Measurements from ENCODE around the gene KIF15. TPM values are rescaled to one million over a fixed set of nuclear protein-coding genes. Genes with fewer than 3 reads are reported as not detected.

KIF15 gene
- total RNA-seq, 1 experiment from 2014 or later, result 23.7 TPM

DNA sequence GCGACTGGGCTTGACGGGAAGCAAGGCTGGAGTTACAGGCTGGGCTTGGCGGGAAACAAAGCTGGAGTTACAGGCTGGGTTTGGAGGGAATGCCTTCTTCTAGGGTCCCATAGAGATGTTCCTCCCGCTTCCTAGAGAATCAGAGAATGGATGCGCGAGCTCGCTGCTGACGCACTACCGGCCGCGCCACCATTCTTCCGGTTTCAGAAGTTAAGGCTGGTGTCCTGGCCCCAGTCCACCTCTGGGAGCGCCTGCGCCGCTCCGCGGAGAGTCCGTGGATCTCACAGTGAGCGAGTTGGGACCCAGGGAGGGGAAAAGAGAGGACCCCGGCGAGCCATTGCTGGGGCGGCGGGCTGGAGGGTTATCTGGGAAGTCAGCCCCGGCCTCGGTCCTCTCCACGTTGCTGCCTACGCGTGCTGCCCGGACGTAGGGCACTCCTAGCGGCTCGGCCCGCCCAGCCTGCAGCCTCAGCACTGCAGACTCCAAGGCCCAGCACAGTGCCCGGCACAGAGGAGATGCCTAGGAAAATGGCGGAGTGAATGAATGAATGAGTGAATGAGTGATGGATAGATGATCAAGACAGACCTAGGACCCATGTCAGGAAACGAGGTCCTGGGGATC, 49.0 kb upstream of the KIF15 start, which contains the start of gene ZNF502:
Gene ZNF502, plus strand, starts transcription at position 206 of the 621 bp plus-strand sequence. CDS start 7,602 bp downstream, outside the sequence.
- TF ChIP-seq TCF7 (CRISPR knock-in tag; IDR thresholded peaks at IDR 0.05; ENCODE audit: low read depth), result no peak
- peak; percentile 95 for TF ChIP-seq CREM (CRISPR knock-in tag; IDR thresholded peaks at IDR 0.05)
- no peak for TF ChIP-seq MXD4 (CRISPR knock-in tag; IDR thresholded peaks at IDR 0.05; ENCODE audit: borderline replicate concordance)
- TF ChIP-seq, protein P1, sequence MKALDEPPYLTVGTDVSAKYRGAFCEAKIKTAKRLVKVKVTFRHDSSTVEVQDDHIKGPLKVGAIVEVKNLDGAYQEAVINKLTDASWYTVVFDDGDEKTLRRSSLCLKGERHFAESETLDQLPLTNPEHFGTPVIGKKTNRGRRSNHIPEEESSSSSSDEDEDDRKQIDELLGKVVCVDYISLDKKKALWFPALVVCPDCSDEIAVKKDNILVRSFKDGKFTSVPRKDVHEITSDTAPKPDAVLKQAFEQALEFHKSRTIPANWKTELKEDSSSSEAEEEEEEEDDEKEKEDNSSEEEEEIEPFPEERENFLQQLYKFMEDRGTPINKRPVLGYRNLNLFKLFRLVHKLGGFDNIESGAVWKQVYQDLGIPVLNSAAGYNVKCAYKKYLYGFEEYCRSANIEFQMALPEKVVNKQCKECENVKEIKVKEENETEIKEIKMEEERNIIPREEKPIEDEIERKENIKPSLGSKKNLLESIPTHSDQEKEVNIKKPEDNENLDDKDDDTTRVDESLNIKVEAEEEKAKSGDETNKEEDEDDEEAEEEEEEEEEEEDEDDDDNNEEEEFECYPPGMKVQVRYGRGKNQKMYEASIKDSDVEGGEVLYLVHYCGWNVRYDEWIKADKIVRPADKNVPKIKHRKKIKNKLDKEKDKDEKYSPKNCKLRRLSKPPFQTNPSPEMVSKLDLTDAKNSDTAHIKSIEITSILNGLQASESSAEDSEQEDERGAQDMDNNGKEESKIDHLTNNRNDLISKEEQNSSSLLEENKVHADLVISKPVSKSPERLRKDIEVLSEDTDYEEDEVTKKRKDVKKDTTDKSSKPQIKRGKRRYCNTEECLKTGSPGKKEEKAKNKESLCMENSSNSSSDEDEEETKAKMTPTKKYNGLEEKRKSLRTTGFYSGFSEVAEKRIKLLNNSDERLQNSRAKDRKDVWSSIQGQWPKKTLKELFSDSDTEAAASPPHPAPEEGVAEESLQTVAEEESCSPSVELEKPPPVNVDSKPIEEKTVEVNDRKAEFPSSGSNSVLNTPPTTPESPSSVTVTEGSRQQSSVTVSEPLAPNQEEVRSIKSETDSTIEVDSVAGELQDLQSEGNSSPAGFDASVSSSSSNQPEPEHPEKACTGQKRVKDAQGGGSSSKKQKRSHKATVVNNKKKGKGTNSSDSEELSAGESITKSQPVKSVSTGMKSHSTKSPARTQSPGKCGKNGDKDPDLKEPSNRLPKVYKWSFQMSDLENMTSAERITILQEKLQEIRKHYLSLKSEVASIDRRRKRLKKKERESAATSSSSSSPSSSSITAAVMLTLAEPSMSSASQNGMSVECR (CRISPR knock-in tag; IDR thresholded peaks at IDR 0.05; ENCODE audit: borderline replicate concordance), result 0 out of 2 replicates have a peak, but pooled peaks have one; percentile 38
- TF ChIP-seq ZNF232 (CRISPR knock-in tag; IDR thresholded peaks at IDR 0.05), result no peak
- TF ChIP-seq, protein P2, sequence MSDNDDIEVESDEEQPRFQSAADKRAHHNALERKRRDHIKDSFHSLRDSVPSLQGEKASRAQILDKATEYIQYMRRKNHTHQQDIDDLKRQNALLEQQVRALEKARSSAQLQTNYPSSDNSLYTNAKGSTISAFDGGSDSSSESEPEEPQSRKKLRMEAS (CRISPR knock-in tag; IDR thresholded peaks at IDR 0.05), result peak; percentile 76
- TF ChIP-seq, protein P3, sequence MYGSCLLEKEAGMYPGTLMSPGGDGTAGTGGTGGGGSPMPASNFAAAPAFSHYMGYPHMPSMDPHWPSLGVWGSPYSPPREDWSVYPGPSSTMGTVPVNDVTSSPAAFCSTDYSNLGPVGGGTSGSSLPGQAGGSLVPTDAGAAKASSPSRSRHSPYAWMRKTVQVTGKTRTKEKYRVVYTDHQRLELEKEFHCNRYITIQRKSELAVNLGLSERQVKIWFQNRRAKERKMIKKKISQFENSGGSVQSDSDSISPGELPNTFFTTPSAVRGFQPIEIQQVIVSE (CRISPR knock-in tag; IDR thresholded peaks at IDR 0.05; ENCODE audit: borderline replicate concordance), result no peak
- TF ChIP-seq, protein P4, sequence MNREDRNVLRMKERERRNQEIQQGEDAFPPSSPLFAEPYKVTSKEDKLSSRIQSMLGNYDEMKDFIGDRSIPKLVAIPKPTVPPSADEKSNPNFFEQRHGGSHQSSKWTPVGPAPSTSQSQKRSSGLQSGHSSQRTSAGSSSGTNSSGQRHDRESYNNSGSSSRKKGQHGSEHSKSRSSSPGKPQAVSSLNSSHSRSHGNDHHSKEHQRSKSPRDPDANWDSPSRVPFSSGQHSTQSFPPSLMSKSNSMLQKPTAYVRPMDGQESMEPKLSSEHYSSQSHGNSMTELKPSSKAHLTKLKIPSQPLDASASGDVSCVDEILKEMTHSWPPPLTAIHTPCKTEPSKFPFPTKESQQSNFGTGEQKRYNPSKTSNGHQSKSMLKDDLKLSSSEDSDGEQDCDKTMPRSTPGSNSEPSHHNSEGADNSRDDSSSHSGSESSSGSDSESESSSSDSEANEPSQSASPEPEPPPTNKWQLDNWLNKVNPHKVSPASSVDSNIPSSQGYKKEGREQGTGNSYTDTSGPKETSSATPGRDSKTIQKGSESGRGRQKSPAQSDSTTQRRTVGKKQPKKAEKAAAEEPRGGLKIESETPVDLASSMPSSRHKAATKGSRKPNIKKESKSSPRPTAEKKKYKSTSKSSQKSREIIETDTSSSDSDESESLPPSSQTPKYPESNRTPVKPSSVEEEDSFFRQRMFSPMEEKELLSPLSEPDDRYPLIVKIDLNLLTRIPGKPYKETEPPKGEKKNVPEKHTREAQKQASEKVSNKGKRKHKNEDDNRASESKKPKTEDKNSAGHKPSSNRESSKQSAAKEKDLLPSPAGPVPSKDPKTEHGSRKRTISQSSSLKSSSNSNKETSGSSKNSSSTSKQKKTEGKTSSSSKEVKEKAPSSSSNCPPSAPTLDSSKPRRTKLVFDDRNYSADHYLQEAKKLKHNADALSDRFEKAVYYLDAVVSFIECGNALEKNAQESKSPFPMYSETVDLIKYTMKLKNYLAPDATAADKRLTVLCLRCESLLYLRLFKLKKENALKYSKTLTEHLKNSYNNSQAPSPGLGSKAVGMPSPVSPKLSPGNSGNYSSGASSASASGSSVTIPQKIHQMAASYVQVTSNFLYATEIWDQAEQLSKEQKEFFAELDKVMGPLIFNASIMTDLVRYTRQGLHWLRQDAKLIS (CRISPR knock-in tag; IDR thresholded peaks at IDR 0.05; ENCODE audit: borderline replicate concordance), result 0 out of 2 replicates have a peak, but pooled peaks have one; percentile 41
- TF ChIP-seq, protein P5, sequence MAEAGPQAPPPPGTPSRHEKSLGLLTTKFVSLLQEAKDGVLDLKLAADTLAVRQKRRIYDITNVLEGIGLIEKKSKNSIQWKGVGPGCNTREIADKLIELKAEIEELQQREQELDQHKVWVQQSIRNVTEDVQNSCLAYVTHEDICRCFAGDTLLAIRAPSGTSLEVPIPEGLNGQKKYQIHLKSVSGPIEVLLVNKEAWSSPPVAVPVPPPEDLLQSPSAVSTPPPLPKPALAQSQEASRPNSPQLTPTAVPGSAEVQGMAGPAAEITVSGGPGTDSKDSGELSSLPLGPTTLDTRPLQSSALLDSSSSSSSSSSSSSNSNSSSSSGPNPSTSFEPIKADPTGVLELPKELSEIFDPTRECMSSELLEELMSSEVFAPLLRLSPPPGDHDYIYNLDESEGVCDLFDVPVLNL (CRISPR knock-in tag; IDR thresholded peaks at IDR 0.05; ENCODE audit: borderline replicate concordance, low read depth), result 0 out of 2 replicates have a peak, but pooled peaks have one; percentile 49
- TF ChIP-seq GTF2I (CRISPR knock-in tag; conservative IDR thresholded peaks at IDR 0.05), result no peak
- ChIA-PET CTCF (interaction anchor here (0.7 to 1.0 kb wide), 2 partner anchors 9 to 17 kb away, joined by 3 to 9 read pairs; partner anchors contain the start of gene ZNF501), POLR2A (interaction anchor here (1.1 to 1.6 kb wide), 2 partner anchors 16 to 64 kb away, joined by 4 to 7 read pairs; partner anchors contain the start of genes ZNF35 and ZNF501)
- peaks cover 29% of the 10 kb centered on the region for H3K36me3 Mint-ChIP-seq
- H3K27me3 Mint-ChIP-seq (ENCODE audit: low read depth), result peaks cover 37% of the 10 kb centered on the region
- ATAC-seq (peak; percentile 97), DNase-seq (ENCODE audit: low spot score) (peak; percentile 79)
- no peaks in the 10 kb centered on the region for H3K4me1 Mint-ChIP-seq
- peaks cover 77% of the 10 kb centered on the region for H3K9me3 Mint-ChIP-seq
- H3K27ac Mint-ChIP-seq, result peak within 1 kb of the TSS; percentile 62
- peak within 1 kb of the TSS; percentile 92 for H3K4me3 Mint-ChIP-seq

Data from WTC11 (cell line).